Sigmoid colon (tissue), 7 donors: ENCODE results near the gene SYCN. TPM values are rescaled to one million over a fixed set of nuclear protein-coding genes. Genes with fewer than 3 reads are reported as not detected.

Source experiments
- DNase-seq: peaks from one replicate; pipeline ENCODE4 v3.0.0-alpha.2; 2019
- H3K27ac ChIP-seq, 4 donors: fragments of 200-600 bp; sonication (generic); one replicate each; pipeline ENCODE4 v1.5.1; 2016 to 2019; ENCODE audit warnings: mild to moderate bottlenecking in 1 of 4
- H3K27me3 ChIP-seq, 3 donors: fragments of 200-600 bp; sonication (generic); one replicate each; pipeline ENCODE4 v1.5.1; 2019; ENCODE audit warnings: mild to moderate bottlenecking in 1 of 3
- H3K36me3 ChIP-seq, 4 donors: fragments of 200-600 bp; sonication (generic); one replicate each; pipeline ENCODE4 v1.5.1; 2016 to 2019
- H3K4me1 ChIP-seq, 4 donors: fragments of 200-600 bp; sonication (generic); one replicate each; pipeline ENCODE4 v1.5.1; 2017 to 2019
- H3K4me3 ChIP-seq, 4 donors: fragments of 200-600 bp; sonication (generic); one replicate each; pipeline ENCODE4 v1.5.1; 2017 to 2019; ENCODE audit warnings: mild to moderate bottlenecking in 2 of 4, moderate library complexity in 1 of 4
- H3K9me3 ChIP-seq, 4 donors: fragments of 200-600 bp in 3 of 4; sonication (generic) in 3 of 4; one replicate each; pipeline versions ENCODE4 v1.5.1 to v1.6.1; 2013 to 2019
- CTCF ChIP-seq, 4 experiments: fragments of 450-650 bp in 3 of 4; fragments of 200-600 bp in 1 of 4; IDR thresholded peaks; one replicate each; pipeline ENCODE4 v1.5.1; 2016 to 2019; ENCODE audit warnings: antibody characterized with exemption in 4 of 4, mild to moderate bottlenecking in 3 of 4, moderate library complexity in 2 of 4
- EP300 ChIP-seq, 4 donors: sonication (generic); formaldehyde crosslinking; IDR thresholded peaks; one replicate each; pipeline ENCODE4 v1.6.1; 2017; ENCODE audit warnings: antibody characterized with exemption in 4 of 4
- POLR2A ChIP-seq, 2 donors: fragments of 450-650 bp; IDR thresholded peaks; one replicate each; pipeline ENCODE4 v1.6.1; 2016; ENCODE audit warnings: antibody characterized with exemption in 2 of 2, mild to moderate bottlenecking in 2 of 2, moderate library complexity in 2 of 2
- POLR2AphosphoS5 ChIP-seq, 4 donors: sonication (generic); formaldehyde crosslinking; IDR thresholded peaks; one replicate each; pipeline ENCODE4 v1.6.1; 2017; ENCODE audit warnings: antibody characterized with exemption in 4 of 4
- WGBS, 2 donors: extraction: QIAGEN DNeasy Blood & Tissue Kit; methylation state at CpG; one replicate each; pipeline ENCODE4 v1.1.7; 2013; 5-methylcytosine and 5-hydroxymethylcytosine counted together
- intact Hi-C: fragments of 100-400 bp; cut with DNase I; formaldehyde crosslinking; loops from one replicate; pipeline ENCODE4 v1.15.1; 2023
- polyA plus RNA-seq, 3 donors: library from polyadenylated mRNA; stranded (reverse); fragments of 200-250 nt; gene quantifications; one replicate each; pipeline ENCODE4 v1.2.3, GENCODE V29; 2013
- total RNA-seq, 4 donors: library from RNA; depleted of rRNA; stranded (reverse); fragments of >200 nt; gene quantifications; one replicate each; pipeline ENCODE4 v1.1.0, GENCODE V29; 2016
- donor health status: healthy with polysubstance abuse.
- donor health status: Bipolar disorder and iron deficiency.
- donor health status: healthy.

SYCN gene
- total and polyA plus RNA-seq, 7 donors: not detected

DNA sequence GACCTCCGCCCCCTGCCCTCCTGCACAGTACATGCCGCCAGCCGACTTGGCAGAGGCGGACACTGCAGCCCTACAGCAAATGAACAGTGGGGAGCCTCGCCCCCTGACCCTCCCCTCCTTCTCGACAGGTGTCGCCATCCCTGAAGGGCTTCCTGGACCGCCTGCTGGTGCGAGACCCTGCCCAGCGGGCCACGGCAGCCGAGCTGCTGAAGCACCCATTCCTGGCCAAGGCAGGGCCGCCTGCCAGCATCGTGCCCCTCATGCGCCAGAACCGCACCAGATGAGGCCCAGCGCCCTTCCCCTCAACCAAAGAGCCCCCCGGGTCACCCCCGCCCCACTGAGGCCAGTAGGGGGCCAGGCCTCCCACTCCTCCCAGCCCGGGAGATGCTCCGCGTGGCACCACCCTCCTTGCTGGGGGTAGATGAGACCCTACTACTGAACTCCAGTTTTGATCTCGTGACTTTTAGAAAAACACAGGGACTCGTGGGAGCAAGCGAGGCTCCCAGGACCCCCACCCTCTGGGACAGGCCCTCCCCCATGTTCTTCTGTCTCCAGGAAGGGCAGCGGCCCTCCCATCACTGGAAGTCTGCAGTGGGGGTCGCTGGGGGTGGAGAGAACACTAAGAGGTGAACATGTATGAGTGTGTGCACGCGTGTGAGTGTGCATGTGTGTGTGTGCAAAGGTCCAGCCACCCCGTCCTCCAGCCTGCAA, 25.6 kb downstream of the SYCN start:
- WGBS, 2 donors: 91 to 93% methylated on average over 30 of the region's 30 CpGs
- H3K36me3 ChIP-seq: peaks cover 3 to 57% (median 29%) of the 10 kb centered on the region in 4 donors
- DNase-seq: no peak

DNA sequence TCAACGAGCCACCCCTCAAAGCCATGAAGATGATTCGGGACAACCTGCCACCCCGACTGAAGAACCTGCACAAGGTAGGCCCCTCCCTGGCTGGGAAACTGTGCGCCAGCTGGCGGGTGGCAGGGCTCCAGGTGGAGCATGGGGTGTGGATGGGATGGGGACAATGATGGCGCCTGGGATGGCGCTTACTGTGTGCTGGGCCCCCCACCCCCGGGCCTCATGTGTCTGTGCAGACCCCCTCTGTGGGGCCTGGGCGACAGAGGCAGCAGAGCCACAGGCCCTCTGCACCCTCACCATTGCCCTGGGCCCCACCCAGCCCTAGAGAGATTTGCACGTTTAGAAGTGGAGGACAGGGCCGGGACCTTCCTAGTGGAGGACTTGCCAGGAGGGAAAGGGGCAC, 26.3 kb downstream of the SYCN start:
- intact Hi-C loops: no loop called here
- no peaks in the 10 kb centered on the region for H3K4me1 ChIP-seq
- peaks cover 4 to 64% (median 32%) of the 10 kb centered on the region in 4 donors for H3K36me3 ChIP-seq
- WGBS, 2 donors: 84 to 92% methylated on average over 11 of the region's 11 CpGs
- H3K27me3 ChIP-seq: no peaks in the 10 kb centered on the region
- no peak overlapping the region for H3K27ac ChIP-seq
- H3K9me3 ChIP-seq: no peaks in the 10 kb centered on the region
- DNase-seq: no peak
- TF ChIP-seq EP300 (IDR thresholded peaks at IDR 0.05): no peak
- no peak for TF ChIP-seq CTCF (IDR thresholded peaks at IDR 0.05)
- no peak for TF ChIP-seq POLR2A (IDR thresholded peaks at IDR 0.05)
- no peak for TF ChIP-seq POLR2AphosphoS5 (IDR thresholded peaks at IDR 0.05)
- H3K4me3 ChIP-seq: no peak overlapping the region

More for the DNA sequence above, 25.6 kb downstream of the SYCN start:
- Histone ChIP-seq H3K27ac (no peak overlapping the region), H3K4me1 (no peaks in the 10 kb centered on the region), H3K9me3 (no peaks in the 10 kb centered on the region), H3K27me3 (no peaks in the 10 kb centered on the region), H3K4me3 (no peak overlapping the region)
- intact Hi-C loops: no loop called here
- no peak for TF ChIP-seq POLR2AphosphoS5 (IDR thresholded peaks at IDR 0.05)

GRCh38 chr19:39177110-39177699, 26.9 kb downstream of the SYCN start:
- H3K27ac ChIP-seq: no peak overlapping the region
- H3K27me3 ChIP-seq: no peaks in the 10 kb centered on the region
- H3K9me3 ChIP-seq: no peaks in the 10 kb centered on the region
- WGBS, 2 donors: 95% methylated on average over 10 of the region's 10 CpGs
- no peaks in the 10 kb centered on the region for H3K4me1 ChIP-seq
- DNase-seq: no peak
- H3K4me3 ChIP-seq: no peak overlapping the region
- TF ChIP-seq POLR2A (IDR thresholded peaks at IDR 0.05) (no peak), CTCF (IDR thresholded peaks at IDR 0.05) (no peak), POLR2AphosphoS5 (IDR thresholded peaks at IDR 0.05) (no peak), EP300 (IDR thresholded peaks at IDR 0.05) (no peak)
- intact Hi-C loops: no loop called here
- H3K36me3 ChIP-seq: peaks cover 4 to 70% (median 32%) of the 10 kb centered on the region in 4 donors

DNA sequence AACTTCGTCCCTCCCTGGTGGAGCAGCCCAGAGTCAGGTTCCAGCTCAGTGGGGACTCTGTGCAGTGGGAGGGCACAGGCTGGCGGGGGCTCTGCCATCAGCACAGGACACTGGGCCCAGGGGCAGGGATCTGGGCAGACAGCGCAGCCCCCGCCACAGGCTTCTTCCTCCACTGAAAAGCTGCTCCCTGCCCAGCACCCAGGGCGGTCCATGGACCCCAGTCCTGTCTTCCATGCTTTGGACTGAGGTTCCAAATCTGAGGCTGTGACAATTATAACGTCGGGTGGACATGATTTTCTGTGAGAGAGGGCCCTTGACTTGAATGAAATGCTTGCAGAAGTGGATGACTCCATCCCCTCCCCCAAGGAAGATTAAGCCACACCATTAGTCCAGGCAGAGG, 28.5 kb downstream of the SYCN start:
- DNase-seq: no peak
- Histone ChIP-seq H3K4me3 (no peak overlapping the region), H3K9me3 (no peaks in the 10 kb centered on the region), H3K27ac (no peak overlapping the region), H3K4me1 (no peaks in the 10 kb centered on the region), H3K27me3 (no peaks in the 10 kb centered on the region), H3K36me3 (peaks cover 6 to 85% (median 36%) of the 10 kb centered on the region in 4 donors)
- no peak for TF ChIP-seq POLR2A (IDR thresholded peaks at IDR 0.05)
- WGBS, 2 donors: 93 to 95% methylated on average over 7 of the region's 7 CpGs
- intact Hi-C loops: no loop called here

- no peaks in the 10 kb centered on the region for H3K4me1 ChIP-seq
- WGBS, 2 donors: 90 to 92% methylated on average over 43 of the region's 43 CpGs
- DNase-seq: no peak
- intact Hi-C loops: no loop called here
- TF ChIP-seq POLR2AphosphoS5 (IDR thresholded peaks at IDR 0.05) (no peak), EP300 (IDR thresholded peaks at IDR 0.05) (no peak), CTCF (IDR thresholded peaks at IDR 0.05) (no peak), POLR2A (IDR thresholded peaks at IDR 0.05) (no peak)
- H3K36me3 ChIP-seq: peaks cover 13 to 92% (median 37%) of the 10 kb centered on the region in 4 donors
- H3K4me3 ChIP-seq: no peak overlapping the region
- no peak overlapping the region for H3K27ac ChIP-seq
- H3K27me3 ChIP-seq: no peaks in the 10 kb centered on the region
- H3K9me3 ChIP-seq: no peaks in the 10 kb centered on the region
Observed at GRCh38 chr19:39174558-39175544, 29.2 kb downstream of the SYCN start.
